A549 treated with Mapracorat at 1 μM for 4 hours (cell line): ENCODE data around the gene OR10J1. TPM values are rescaled to one million over a fixed set of nuclear protein-coding genes. Genes with fewer than 3 reads are reported as not detected.

Experiments
- total RNA-seq: library from RNA; stranded (reverse); fragments of 200-300 nt; extraction: Qiagen RNA extraction; gene quantifications from 5 replicates; pipeline ENCODE4 v1.2.3, GENCODE V29; 2022

The OR10J1 gene
- not detected in 5 replicates for total RNA-seq

DNA sequence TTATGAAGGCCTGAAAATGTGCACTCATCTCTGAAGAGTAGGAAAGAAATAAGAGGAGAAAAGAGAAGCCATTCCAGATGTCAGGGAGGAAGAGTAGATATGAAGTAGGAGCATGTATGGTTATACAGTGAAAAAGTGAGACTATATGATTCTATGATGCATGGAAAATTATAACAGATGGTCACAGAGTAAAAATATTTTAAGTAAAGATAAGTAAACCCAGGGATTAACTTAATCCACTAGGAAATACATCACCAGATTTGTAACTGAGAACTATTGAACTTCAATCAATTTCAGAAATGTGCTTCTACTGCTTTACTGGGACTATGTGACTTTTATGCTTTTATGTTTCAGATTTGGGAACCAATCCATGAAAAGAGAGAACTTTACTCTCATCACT lies at the start of gene OR10J1:
TSS of gene OR10J1 (plus strand) at position 301 of the 400 bp plus-strand sequence. CDS start at position 371, 70 bp downstream.

GRCh38 chr1:159431904-159432303 lies 7.6 kb upstream of the OR10J1 start, which contains the start of gene OR10J4:
Gene OR10J4 (plus strand): TSS chr1:159432204.

Other genes with a start within 250 kb of the OR10J1 start
- not detected in 5 replicates for gene ACKR1, start 234.8 kb upstream of the OR10J1 start, total RNA-seq
- gene FCER1A, start 137.4 kb upstream of the OR10J1 start, total RNA-seq, result not detected in 5 replicates
- gene OR10J4, start 7.5 kb upstream of the OR10J1 start, total RNA-seq, result not detected in 5 replicates
- not detected in 5 replicates for gene OR10J5, start 96.3 kb downstream of the OR10J1 start, total RNA-seq
- gene APCS, start 148.1 kb downstream of the OR10J1 start, total RNA-seq, result not detected in 5 replicates